Lower leg skin (tissue), 3 donors: ENCODE measurements around the gene KDM4B.

Experiments
- CTCF ChIP-seq, 3 donors: fragments of 450-650 bp; IDR thresholded peaks; one replicate each; pipeline ENCODE4 v1.5.1; 2016; ENCODE audit warnings: antibody characterized with exemption in 3 of 3, mild to moderate bottlenecking in 3 of 3, moderate library complexity in 2 of 3
- POLR2A ChIP-seq, 2 donors: fragments of 450-650 bp; IDR thresholded peaks; one replicate each; pipeline ENCODE4 v1.6.1; 2016 to 2017; ENCODE audit warnings: antibody characterized with exemption in 2 of 2, mild to moderate bottlenecking in 1 of 2, moderate library complexity in 1 of 2

GRCh38 chr19:5123646-5124045 is 154.7 kb downstream of the KDM4B start:
- TF ChIP-seq POLR2A (IDR thresholded peaks at IDR 0.05) (no peak), CTCF (IDR thresholded peaks at IDR 0.05) (no peak)
